Stimulated activated CD4-positive, alpha-beta T cell treated with anti-CD3 and anti-CD28 coated beads, Interleukin-4, amount 100 ng/mL, for 24 hours (primary cell): ENCODE results near the gene VAV3.
"Not testable (repeated sequence)": the region's sequence is repeated elsewhere in the genome, so short reads cannot be mapped to it uniquely, and the experiment has no call there.

Experiments used
- DNase-seq: peaks from one replicate; pipeline ENCODE4 v3.0.0-alpha.2; 2020

VAV3 gene

GRCh38 chr1:107965110-107965991, at the start of gene VAV3:
Gene VAV3 (minus strand): TSS chr1:107965180. CDS start chr1:107964869, 311 bp downstream.
- peak; percentile 68 for DNase-seq

GRCh38 chr1:108012553-108012952, 47.6 kb upstream of the VAV3 start:
- DNase-seq: no peak

GRCh38 chr1:108011295-108011694, 46.3 kb upstream of the VAV3 start:
- no peak for DNase-seq

- no peak for DNase-seq
These were observed 45.6 kb upstream of the VAV3 start for GRCh38 chr1:108010581-108010980.

GRCh38 chr1:108009603-108010195, 44.7 kb upstream of the VAV3 start:
- DNase-seq: no peak

GRCh38 chr1:108007531-108007930, 42.6 kb upstream of the VAV3 start:
- DNase-seq: no peak

GRCh38 chr1:108007070-108007469, 42.1 kb upstream of the VAV3 start:
- no peak for DNase-seq

GRCh38 chr1:108004919-108005318, 39.9 kb upstream of the VAV3 start:
- DNase-seq: not testable (repeated sequence)

- no peak for DNase-seq
These were observed 35.7 kb upstream of the VAV3 start for GRCh38 chr1:108000620-108001111.

- DNase-seq: no peak
These were observed 35.2 kb upstream of the VAV3 start for GRCh38 chr1:108000184-108000583.

- DNase-seq: no peak
These were observed 32.9 kb upstream of the VAV3 start for GRCh38 chr1:107997866-107998265.

GRCh38 chr1:107993920-107994319, 28.9 kb upstream of the VAV3 start:
- DNase-seq: no peak

GRCh38 chr1:107992347-107992746, 27.4 kb upstream of the VAV3 start:
- no peak for DNase-seq

- no peak for DNase-seq
These were observed 26.5 kb upstream of the VAV3 start for GRCh38 chr1:107991371-107992066.

- DNase-seq: peak; percentile 14
These were observed 25.6 kb upstream of the VAV3 start for GRCh38 chr1:107990606-107991005.

- DNase-seq: no peak
These were observed 16.3 kb upstream of the VAV3 start for GRCh38 chr1:107981277-107981676.

- DNase-seq: no peak
These were observed 14.9 kb upstream of the VAV3 start for GRCh38 chr1:107979926-107980325.

- DNase-seq: no peak
These were observed 14.1 kb upstream of the VAV3 start for GRCh38 chr1:107979088-107979487.

- no peak for DNase-seq
These were observed 11.9 kb upstream of the VAV3 start for GRCh38 chr1:107976836-107977235.

- peak; percentile 21 for DNase-seq
These were observed 11.5 kb upstream of the VAV3 start for GRCh38 chr1:107976431-107976830.

GRCh38 chr1:107975851-107976250, 10.9 kb upstream of the VAV3 start:
- no peak for DNase-seq

- DNase-seq: no peak
These were observed 9.1 kb upstream of the VAV3 start for GRCh38 chr1:107974090-107974489.

- DNase-seq: no peak
These were observed 7.6 kb upstream of the VAV3 start for GRCh38 chr1:107972391-107973180.
